Neuron (in vitro differentiated cells): ENCODE results near the gene SUGCT.
"Not testable (repeated sequence)": the region's sequence is repeated elsewhere in the genome, so short reads cannot be mapped to it uniquely, and the experiment has no call there.

Source experiments
- H2AFZ ChIP-seq: one replicate; pipeline ENCODE4 v1.6.1; 2013; ENCODE audit warnings: low read depth, mild to moderate bottlenecking, inconsistent platforms, low read length, moderate library complexity
- H3K27me3 ChIP-seq: one replicate; pipeline ENCODE4 v1.6.1; 2013; ENCODE audit warnings: low read length; ENCODE audit not compliant: insufficient read depth
- H3K36me3 ChIP-seq: one replicate; pipeline ENCODE4 v1.6.1; 2013; ENCODE audit warnings: low read length; ENCODE audit not compliant: insufficient read depth
- H3K4me1 ChIP-seq: one replicate; pipeline ENCODE4 v1.6.1; 2013; ENCODE audit warnings: low read length; ENCODE audit not compliant: insufficient read depth
- H3K4me3 ChIP-seq: 2 replicates; pipeline ENCODE4 v1.5.1; 2013; ENCODE audit warnings: mild to moderate bottlenecking, low read length, moderate library complexity
- H3K9me3 ChIP-seq: one replicate; pipeline ENCODE4 v1.6.1; 2013; ENCODE audit warnings: low read length

SUGCT gene

DNA sequence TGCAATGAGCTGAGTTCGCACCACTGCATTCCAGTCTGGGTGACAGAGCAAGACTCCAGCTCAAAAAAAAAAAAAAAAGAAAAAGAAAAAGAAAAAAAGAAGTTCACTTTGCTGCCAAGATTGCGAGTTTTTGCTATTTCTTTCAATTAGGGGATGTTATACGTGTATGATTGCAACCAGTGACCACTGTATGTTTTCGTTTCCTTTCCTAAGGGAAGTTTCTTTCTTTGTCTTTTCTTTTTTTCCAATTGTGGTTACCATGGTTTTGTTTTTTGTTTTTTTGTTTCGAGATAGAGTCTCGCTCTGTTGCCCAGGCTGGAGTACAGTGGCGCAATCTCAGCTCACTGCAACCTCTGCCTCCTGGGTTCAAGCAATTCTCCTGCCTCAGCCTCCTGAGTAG lies 16.6 kb upstream of the SUGCT start:
- not testable (repeated sequence) for H3K36me3 ChIP-seq, H2AFZ ChIP-seq

DNA sequence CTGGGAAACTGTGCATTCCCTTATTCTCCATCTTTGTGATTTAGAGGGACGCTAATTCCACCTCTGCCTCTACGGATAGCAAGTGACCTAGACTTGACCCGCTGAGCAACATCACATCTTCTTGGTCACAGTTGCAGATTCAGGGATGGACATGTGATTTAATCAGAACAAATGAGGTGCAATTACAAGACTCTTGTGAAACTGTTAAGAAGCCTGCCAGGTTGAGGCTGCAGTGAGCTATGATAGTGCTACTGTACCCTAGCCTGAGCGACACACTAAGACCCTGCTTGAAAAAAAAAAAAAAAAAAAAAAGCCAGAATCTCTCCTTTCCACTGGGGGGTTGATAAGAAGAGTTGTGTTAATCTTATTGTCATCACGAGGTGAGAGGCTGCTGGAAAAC lies 14.8 kb upstream of the SUGCT start:
- no peak overlapping the region for H3K4me3 ChIP-seq
- peaks cover 2% of the 10 kb centered on the region for H3K9me3 ChIP-seq
- no peaks in the 10 kb centered on the region for H3K27me3 ChIP-seq
- H3K36me3 ChIP-seq, result peaks cover 4% of the 10 kb centered on the region
- H3K4me1 ChIP-seq, result no peaks in the 10 kb centered on the region
- no peak overlapping the region for H2AFZ ChIP-seq

More for the DNA sequence above, 16.6 kb upstream of the SUGCT start:
- H3K9me3 ChIP-seq, H3K4me3 ChIP-seq, H3K4me1 ChIP-seq, H3K27me3 ChIP-seq: not testable (repeated sequence)

DNA sequence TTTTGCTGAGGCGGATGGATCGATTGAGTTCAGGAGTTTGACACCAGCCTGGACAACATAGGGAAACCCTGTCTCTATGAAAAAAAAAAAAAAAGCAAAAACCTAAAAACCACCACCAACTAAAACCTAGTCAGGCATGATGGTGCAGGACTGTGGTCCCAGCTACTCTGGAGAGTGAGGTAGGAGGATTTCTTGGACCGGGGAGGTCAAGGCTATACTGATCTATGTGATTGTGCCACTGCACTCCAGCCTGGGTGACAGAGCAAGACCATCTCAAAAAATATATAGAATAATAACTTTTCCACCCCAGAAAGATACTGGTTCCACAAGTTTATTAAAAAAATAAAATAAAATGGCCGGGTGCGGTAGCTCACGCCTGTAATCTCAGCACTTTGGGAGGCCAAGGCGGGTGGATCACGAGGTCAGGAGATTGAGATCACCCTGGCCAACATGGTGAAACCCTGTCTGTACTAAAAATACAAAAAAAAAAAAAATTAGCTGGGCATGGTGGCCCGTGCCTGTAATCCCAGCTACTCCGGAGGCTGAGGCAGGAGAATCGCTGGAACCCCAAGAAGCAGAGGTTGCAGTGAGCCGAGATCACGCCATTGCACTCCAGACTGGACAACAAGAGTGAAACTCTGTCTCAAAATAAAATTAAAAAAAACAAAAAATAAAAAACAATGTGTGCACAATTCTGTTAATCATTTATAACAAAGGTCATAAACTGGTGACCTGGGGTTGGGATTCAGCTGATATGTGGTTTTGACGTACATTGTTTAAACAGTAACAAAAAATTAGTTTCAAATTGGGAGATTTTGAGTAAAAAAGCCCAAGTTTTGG lies 12.5 kb upstream of the SUGCT start:
- not testable (repeated sequence) for H3K4me3 ChIP-seq, H3K9me3 ChIP-seq, H3K27me3 ChIP-seq, H2AFZ ChIP-seq, H3K4me1 ChIP-seq, H3K36me3 ChIP-seq

DNA sequence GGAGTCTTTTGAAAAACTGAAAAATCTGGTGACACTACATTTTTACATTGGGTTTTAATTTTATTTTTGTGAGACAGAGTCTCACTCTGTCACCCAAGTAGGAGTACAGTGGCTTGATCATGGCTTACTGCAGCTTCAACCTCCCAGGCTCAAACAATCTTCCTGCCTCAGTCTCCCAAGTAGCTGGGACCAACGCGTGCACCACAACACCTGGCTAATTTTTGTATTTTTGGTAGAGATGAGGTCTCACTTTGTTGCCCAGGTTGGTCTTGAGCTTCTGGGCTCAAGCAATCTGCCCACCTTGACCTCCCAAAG lies 11.9 kb upstream of the SUGCT start:
- Histone ChIP-seq H3K4me1 (no peaks in the 10 kb centered on the region), H2AFZ (no peak overlapping the region), H3K9me3 (peaks cover 2% of the 10 kb centered on the region), H3K27me3 (no peaks in the 10 kb centered on the region), H3K4me3 (no peak overlapping the region), H3K36me3 (peaks cover 6% of the 10 kb centered on the region)

DNA sequence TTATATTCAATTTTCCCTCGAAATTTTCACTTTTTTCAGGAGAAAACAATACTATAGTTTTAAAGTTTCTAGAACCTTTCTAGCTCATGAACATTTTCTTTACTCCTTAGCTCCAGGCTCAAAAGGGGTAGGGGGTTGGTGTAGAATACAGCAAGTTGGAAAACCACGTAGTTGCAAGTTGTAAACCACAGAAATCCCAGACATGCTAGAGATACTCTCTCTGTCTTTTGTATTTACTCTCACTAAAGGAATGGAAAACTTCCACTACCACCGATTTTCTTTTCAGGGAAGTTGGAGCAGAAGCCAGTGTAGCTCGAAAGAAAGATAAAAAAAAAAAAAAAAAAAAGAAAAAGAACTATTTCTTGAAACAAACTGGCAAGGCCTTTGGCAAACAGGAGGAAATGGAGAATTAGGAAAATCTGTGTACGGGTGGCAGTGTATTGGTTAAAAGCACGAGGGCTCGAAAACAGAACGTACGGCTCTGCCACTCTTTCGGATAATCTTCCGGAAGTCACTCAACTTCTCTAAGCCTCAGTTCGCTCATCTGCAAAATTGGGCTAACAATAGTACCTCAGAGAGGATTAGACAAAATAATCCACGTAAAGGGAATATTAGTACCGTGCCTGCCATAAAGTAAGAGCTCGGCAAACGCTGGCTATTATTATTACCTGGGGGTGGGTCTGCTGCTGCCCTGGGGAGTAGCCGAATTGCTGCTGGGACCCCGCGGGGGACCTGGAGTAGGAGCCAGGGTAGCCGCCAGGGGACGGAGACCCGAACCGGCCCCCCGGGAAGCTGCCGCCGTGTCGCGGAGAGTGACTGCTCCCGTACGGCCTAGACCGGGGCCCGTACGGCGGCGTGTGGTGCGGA lies 1.0 kb upstream of the SUGCT start:
- peak overlapping the region; percentile 82 for H2AFZ ChIP-seq
- H3K36me3 ChIP-seq, result peaks cover 14% of the 10 kb centered on the region
- peak overlapping the region; percentile 94 for H3K4me3 ChIP-seq
- H3K9me3 ChIP-seq, result no peaks in the 10 kb centered on the region
- H3K27me3 ChIP-seq, result no peaks in the 10 kb centered on the region
- peaks cover 11% of the 10 kb centered on the region for H3K4me1 ChIP-seq

DNA sequence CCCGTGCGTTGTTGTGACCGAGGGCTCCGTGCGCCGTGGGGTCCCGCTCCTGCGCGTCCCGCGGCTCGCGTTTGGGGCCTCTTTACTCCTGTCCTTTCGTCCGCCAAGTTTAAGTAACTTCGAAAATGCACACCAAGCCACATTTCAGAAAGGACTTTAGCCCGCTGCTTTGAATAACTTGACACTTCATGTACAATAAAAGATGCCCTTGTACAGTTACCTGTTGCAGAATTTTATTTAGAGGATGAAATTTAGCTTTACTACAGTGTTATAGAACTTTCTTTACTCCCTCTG lies 459 bp downstream of the SUGCT start:
- peaks cover 14% of the 10 kb centered on the region for H3K36me3 ChIP-seq
- H3K27me3 ChIP-seq, result no peaks in the 10 kb centered on the region
- H3K4me1 ChIP-seq, result peaks cover 11% of the 10 kb centered on the region
- H3K9me3 ChIP-seq, result no peaks in the 10 kb centered on the region
- H3K4me3 ChIP-seq, result peak overlapping the region; percentile 94
- H2AFZ ChIP-seq, result peak overlapping the region; percentile 82

DNA sequence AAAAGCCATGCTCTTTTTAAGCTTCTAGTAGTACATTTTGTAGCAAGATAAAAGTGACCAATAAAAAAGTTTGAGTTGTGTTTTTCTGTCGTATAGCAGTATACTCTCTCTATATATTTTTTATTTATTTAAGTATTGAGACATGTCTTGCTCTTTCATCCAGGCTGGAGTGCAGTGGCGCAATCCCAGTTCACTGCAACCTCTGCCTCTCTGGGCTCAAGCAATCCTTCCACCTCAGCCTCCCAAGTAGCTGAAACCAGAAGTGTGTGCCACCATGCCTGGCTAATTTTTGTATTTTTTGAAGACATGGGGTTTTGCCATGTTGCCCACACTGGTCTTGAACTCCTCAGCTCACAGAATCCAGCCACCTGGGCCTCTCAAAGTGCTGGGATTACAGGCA lies 2.8 kb downstream of the SUGCT start:
- no peak overlapping the region for H2AFZ ChIP-seq
- no peaks in the 10 kb centered on the region for H3K27me3 ChIP-seq
- H3K36me3 ChIP-seq, result peaks cover 3% of the 10 kb centered on the region
- H3K4me1 ChIP-seq, result peaks cover 11% of the 10 kb centered on the region
- no peaks in the 10 kb centered on the region for H3K9me3 ChIP-seq
- H3K4me3 ChIP-seq, result no peak overlapping the region

DNA sequence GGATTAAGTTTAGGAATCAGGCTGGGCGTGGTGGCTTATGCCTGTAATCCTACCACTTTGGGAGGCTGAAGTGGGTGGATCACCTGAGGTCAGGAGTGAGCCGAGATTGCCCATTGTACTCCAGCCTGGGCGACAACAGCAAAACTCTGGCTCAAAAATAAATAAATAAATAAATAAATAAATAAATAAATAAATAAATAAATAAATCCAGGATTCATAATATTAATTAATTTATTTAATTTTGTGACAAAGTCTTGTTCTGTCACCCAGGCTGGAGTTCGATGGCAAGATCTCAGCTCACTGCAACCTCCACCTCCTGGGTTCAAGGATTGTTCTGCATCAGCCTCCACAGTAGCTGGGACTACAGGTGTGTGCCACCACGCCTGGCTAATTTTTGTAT lies 4.2 kb downstream of the SUGCT start:
- Histone ChIP-seq H2AFZ (no peak overlapping the region), H3K36me3 (no peaks in the 10 kb centered on the region), H3K27me3 (no peaks in the 10 kb centered on the region), H3K4me3 (no peak overlapping the region), H3K4me1 (peaks cover 3% of the 10 kb centered on the region), H3K9me3 (no peaks in the 10 kb centered on the region)

DNA sequence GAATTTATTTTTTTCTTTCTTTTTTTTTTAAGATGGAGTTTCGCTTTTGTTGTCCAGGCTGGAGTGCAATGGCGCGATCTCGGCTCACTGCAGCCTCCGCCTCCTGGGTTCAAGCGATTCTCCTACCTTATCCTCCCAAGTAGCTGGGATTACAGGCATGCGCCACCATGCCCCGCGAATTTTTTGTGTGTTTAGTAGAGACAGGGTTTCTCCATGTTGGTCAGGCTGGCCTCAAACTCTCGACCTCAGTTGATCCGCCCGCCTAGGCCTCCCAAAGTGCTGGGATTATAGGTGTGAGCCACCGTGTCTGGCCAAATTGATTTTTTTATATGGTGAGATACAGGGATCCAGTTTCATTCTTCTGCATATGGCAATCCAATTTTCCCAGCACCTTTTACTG lies 5.1 kb downstream of the SUGCT start:
- H3K4me3 ChIP-seq, H3K9me3 ChIP-seq, H2AFZ ChIP-seq: not testable (repeated sequence)

DNA sequence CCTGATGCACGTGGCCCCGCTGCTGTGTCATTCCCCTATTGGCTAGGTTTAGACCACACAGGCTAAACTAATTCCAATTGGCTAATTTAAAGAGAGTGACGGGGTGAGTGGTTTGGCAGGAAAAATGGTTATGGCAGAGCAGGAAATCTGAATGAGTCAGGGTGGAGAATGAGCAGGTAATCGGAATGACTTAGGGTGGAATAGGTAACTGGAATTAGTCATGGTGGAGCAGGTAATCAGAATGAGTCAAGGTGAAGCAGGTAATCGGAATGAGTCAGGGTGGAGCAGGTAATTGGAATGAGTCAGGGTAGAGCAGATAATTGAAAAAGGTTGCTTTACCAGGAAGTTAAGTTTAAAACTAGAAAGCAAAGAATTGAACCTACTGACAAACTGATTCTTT lies 7.1 kb downstream of the SUGCT start:
- H3K27me3 ChIP-seq, H3K4me1 ChIP-seq, H3K4me3 ChIP-seq, H2AFZ ChIP-seq, H3K36me3 ChIP-seq, H3K9me3 ChIP-seq: not testable (repeated sequence)

More for the DNA sequence above, 5.1 kb downstream of the SUGCT start:
- H3K4me1 ChIP-seq, H3K36me3 ChIP-seq, H3K27me3 ChIP-seq: not testable (repeated sequence)

DNA sequence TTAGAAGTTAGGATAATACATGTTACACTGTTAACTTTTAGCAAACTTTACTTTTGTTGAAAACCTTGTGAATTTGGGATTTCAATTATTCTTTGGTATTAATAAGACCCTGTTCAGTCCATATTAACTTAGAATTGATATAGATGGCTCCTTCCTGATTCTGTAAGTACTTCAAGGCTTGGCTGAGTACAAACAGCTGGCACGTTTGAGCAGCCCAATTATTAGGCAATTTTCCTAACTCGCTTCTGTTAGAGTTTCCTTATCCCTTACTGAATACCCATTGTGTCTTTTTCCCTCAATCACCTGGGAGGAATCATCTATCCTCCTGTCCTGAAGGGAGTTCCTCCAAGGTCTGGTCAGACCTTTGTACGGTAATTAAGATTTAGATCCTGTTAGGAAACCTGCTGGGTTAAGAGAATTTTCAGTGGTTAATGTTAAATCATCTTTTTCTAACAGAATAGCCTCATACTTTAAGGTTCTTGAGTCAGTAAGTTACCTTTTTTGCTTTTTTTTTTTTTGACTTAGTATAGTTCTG lies 10.9 kb downstream of the SUGCT start:
- H3K36me3 ChIP-seq, H3K27me3 ChIP-seq, H3K4me1 ChIP-seq, H2AFZ ChIP-seq, H3K4me3 ChIP-seq, H3K9me3 ChIP-seq: not testable (repeated sequence)

DNA sequence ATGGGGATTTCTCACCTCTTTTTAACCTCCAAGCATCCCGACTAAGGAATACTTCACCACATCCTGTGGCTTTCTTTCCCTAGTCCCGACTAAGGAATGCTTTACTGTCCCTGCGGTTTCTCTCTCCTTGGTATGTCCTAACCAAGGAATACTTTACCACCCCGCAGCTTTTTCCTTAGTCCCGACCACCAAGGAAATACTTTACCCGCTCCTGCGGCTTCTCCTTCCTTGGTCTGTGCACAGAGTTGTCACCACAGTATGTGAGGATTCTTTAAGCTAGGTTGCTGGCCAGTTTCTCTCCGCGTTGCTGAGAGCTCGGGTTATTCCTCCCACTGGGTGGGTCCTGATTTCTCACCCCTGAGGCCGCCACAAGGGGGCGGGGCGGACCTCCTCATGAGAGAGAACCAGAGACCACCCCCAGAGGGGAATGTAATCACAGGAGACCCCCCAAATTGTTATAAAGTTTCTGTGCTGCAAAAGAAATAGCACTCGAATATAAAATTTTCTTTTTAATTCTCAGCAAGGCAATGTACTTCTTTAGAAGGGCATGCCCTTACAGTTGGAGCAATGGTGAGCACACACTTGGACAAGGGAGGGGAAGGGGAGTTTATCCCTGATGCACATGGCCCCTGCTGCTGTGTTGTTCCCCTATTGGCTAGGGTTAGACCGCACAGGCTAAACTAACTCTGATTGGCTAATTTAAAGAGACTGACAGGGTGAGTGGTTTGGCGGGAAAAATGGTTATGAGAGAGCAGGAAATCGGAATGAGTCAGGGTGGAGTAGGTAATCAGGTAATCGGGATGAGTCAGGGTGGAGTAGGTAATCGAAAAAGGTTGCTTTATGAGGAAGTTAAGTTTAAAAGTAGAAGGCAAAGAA lies 12.8 kb downstream of the SUGCT start:
- Histone ChIP-seq H2AFZ (no peak overlapping the region), H3K9me3 (no peaks in the 10 kb centered on the region), H3K27me3 (no peaks in the 10 kb centered on the region), H3K36me3 (no peaks in the 10 kb centered on the region), H3K4me3 (no peak overlapping the region), H3K4me1 (no peaks in the 10 kb centered on the region)

DNA sequence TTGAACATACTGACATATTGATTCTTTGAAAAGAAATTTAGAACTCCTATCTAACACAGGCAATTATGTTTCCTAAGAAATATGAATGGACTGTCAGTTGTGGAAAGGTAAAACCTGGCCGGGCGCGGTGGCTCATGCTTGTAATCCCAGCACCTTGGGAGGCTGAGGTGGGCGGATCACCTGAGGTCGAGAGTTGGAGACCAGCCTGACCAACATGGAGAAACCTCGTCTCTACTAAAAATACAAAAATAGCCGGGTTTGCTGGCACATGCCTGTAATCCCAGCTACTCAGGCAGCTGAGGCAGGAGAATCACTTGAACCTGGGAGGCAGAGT lies 13.4 kb downstream of the SUGCT start:
- H3K4me3 ChIP-seq, H3K27me3 ChIP-seq, H2AFZ ChIP-seq, H3K4me1 ChIP-seq, H3K36me3 ChIP-seq, H3K9me3 ChIP-seq: not testable (repeated sequence)
